Measurements from ENCODE around the gene MATN4.

DNA sequence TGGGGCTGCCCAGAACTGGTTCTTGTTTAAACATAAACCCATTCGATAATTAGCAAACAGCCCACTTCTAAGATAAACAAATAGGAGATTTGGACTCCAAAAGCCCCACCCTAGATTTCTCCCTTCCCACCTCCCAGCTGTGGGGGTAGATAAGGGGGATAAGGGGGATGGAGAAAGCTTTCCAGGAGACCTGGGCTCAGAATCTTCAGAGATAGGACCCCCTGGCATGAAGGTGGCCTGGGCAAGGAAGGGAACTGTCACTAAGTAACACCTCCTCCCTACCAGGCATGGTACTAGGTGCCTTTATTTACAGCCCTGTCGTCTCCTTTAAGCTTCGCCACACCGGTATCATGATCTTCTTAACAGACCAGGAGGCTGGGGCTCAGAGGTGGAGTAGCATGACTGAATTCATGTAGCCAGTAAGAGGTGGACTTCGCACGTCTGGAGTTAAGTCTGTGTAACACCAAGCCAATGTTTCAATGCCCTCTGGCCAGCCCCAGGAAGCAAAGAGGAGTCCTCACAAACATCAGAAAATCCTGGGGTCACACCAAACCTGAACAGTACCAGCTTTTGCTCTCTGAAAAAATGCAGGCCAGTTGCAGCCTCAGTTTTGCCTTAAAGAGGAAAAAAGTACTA, 35.6 kb upstream of the MATN4 start:
- TF ChIP-seq, protein P1, sequence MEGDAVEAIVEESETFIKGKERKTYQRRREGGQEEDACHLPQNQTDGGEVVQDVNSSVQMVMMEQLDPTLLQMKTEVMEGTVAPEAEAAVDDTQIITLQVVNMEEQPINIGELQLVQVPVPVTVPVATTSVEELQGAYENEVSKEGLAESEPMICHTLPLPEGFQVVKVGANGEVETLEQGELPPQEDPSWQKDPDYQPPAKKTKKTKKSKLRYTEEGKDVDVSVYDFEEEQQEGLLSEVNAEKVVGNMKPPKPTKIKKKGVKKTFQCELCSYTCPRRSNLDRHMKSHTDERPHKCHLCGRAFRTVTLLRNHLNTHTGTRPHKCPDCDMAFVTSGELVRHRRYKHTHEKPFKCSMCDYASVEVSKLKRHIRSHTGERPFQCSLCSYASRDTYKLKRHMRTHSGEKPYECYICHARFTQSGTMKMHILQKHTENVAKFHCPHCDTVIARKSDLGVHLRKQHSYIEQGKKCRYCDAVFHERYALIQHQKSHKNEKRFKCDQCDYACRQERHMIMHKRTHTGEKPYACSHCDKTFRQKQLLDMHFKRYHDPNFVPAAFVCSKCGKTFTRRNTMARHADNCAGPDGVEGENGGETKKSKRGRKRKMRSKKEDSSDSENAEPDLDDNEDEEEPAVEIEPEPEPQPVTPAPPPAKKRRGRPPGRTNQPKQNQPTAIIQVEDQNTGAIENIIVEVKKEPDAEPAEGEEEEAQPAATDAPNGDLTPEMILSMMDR (IDR thresholded peaks at IDR 0.05; ENCODE audit: insufficient read depth, low read length, poor library complexity, severe bottlenecking) = no peak
- no peak for TF ChIP-seq EZH2phosphoT487 (conservative IDR thresholded peaks at IDR 0.05; ENCODE audit: low read length)
